Measurements from ENCODE around the gene AFAP1L2. TPM values are rescaled to one million over a fixed set of nuclear protein-coding genes. Genes with fewer than 3 reads are reported as not detected.

The AFAP1L2 gene
- polyA plus RNA-seq, 3 donors: 0.01 to 0.43 TPM; not detected in 1

DNA sequence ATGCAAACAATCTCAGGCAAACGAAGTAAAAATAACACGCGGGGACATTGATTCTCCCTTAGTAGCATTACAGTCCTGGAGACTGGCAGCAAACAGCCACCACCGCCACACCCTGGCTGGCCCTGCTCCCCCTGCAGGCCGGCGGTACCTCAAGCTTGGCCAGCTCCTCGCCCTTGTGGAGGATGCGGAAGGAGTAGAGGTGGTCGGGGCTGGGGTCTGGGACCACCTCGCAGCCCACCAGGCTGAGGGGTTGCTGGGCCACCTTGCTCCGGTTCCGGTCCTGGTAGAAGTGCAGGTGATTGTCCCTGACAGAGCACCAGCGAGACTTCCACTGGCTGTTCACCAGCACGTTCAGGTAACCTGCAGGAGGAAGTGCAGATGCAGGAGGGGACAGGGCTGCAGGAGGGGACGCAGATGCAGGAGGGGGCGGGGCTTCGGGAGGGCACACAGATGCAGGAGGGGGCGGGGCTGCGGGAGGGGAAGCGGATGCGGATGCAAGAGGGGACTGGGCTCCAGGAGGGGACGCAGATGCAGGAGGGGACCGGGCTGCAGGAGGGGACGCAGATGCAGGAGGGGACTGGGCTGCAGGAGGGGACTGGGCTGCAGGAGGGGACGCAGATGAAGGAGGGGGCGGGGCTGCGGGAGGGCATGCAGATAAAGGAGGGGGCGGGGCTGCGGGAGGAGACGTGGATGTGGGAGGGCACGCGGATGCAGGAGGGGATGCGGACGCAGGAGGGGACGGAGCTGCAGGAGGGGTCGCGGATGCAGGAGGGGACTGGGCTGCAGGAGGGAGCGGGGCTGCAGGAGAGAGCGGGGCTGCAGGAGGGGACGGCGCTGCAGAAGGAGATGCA is 99.5 kb downstream of the AFAP1L2 start:
- H3K27ac Mint-ChIP-seq: no peak overlapping the region
- H3K79me2 ChIP-seq (ENCODE audit: insufficient read depth, low read length): no peaks in the 10 kb centered on the region
- no peak overlapping the region for H3K27ac ChIP-seq (ENCODE audit: low read depth in 1 of 2, low read length in 2 of 2)
- H3K27me3 Mint-ChIP-seq (ENCODE audit: low read depth in 3 of 3): peaks cover 5 to 12% (median 7%) of the 10 kb centered on the region in 3 donors
- peak overlapping the region; percentile 62 for H2AFZ ChIP-seq (ENCODE audit: insufficient read depth, low read depth, low read length, poor library complexity, severe bottlenecking)
- H3K9me3 Mint-ChIP-seq: peaks cover 0 to 2% (median 0%) of the 10 kb centered on the region in 7 donors
- peak overlapping the region; percentile 73 to 88 for H3K4me3 Mint-ChIP-seq
- peak overlapping the region; percentile 78 for H3K4me2 ChIP-seq (replicated peaks; ENCODE audit: extremely low read depth, low read length, poor library complexity, severe bottlenecking)
- no peak for TF ChIP-seq CTCF (IDR thresholded peaks at IDR 0.05)
- H4K20me1 ChIP-seq (ENCODE audit: insufficient read depth, low read length): no peaks in the 10 kb centered on the region
- H3K4me1 Mint-ChIP-seq: peaks cover 13% of the 10 kb centered on the region
- no peaks in the 10 kb centered on the region for H3K36me3 ChIP-seq (replicated peaks in 1 of 2; ENCODE audit: control insufficient read depth in 1 of 2, insufficient read depth in 2 of 2, low read length in 2 of 2)
- no peaks in the 10 kb centered on the region for H3K27me3 ChIP-seq (ENCODE audit: control insufficient read depth in 2 of 2, insufficient read depth in 2 of 2, low read length in 2 of 2)
- H3K4me3 ChIP-seq (replicated peaks in 1 of 3; ENCODE audit: low read depth in 2 of 3, low read length in 3 of 3): peak overlapping the region; percentile 32 to 74 (median 33)
- H3K9me3 ChIP-seq (replicated peaks in 1 of 2; ENCODE audit: control insufficient read depth in 1 of 2, insufficient read depth in 1 of 2, low read length in 2 of 2): no peaks in the 10 kb centered on the region
- no peaks in the 10 kb centered on the region for H3K36me3 Mint-ChIP-seq
- peak overlapping the region; percentile 56 for H3K9ac ChIP-seq (ENCODE audit: insufficient read depth, low read length, poor library complexity, severe bottlenecking)
- H3K4me1 ChIP-seq (ENCODE audit: control insufficient read depth in 1 of 2, insufficient read depth in 2 of 2, low read length in 2 of 2): peaks cover 8 to 11% of the 10 kb centered on the region in 2 donors
- peak in 1 of 3 donors; percentile 11 for DNase-seq
- WGBS (ENCODE audit: insufficient coverage): 11% methylated on average over 27 of the region's 41 CpGs
- intact Hi-C loops (cut with micrococcal nuclease): no loop called here

- Histone ChIP-seq H3K79me2 (ENCODE audit: insufficient read depth, low read length) (no peaks in the 10 kb centered on the region), H3K9me3 (replicated peaks in 1 of 2; ENCODE audit: control insufficient read depth in 1 of 2, insufficient read depth in 1 of 2, low read length in 2 of 2) (no peaks in the 10 kb centered on the region), H3K27ac (ENCODE audit: low read depth in 1 of 2, low read length in 2 of 2) (no peak overlapping the region), H4K20me1 (ENCODE audit: insufficient read depth, low read length) (no peaks in the 10 kb centered on the region), H3K9ac (ENCODE audit: insufficient read depth, low read length, poor library complexity, severe bottlenecking) (peak overlapping the region; percentile 56), H3K4me3 (replicated peaks in 1 of 3; ENCODE audit: low read depth in 2 of 3, low read length in 3 of 3) (peak overlapping the region; percentile 32 to 74 (median 33)), H3K4me2 (replicated peaks; ENCODE audit: extremely low read depth, low read length, poor library complexity, severe bottlenecking) (peak overlapping the region; percentile 78), H2AFZ (ENCODE audit: insufficient read depth, low read depth, low read length, poor library complexity, severe bottlenecking) (peak overlapping the region; percentile 62), H3K4me1 (ENCODE audit: control insufficient read depth in 1 of 2, insufficient read depth in 2 of 2, low read length in 2 of 2) (peaks cover 8 to 11% of the 10 kb centered on the region in 2 donors), H3K27me3 (ENCODE audit: control insufficient read depth in 2 of 2, insufficient read depth in 2 of 2, low read length in 2 of 2) (no peaks in the 10 kb centered on the region), H3K36me3 (replicated peaks in 1 of 2; ENCODE audit: control insufficient read depth in 1 of 2, insufficient read depth in 2 of 2, low read length in 2 of 2) (no peaks in the 10 kb centered on the region)
- intact Hi-C loops (cut with micrococcal nuclease): no loop called here
- Mint-ChIP-seq H3K27me3 (ENCODE audit: low read depth in 3 of 3) (peaks cover 5 to 12% (median 6%) of the 10 kb centered on the region in 3 donors), H3K9me3 (peaks cover 0 to 2% (median 0%) of the 10 kb centered on the region in 7 donors), H3K4me3 (peak overlapping the region; percentile 73 to 88), H3K27ac (peak overlapping the region in 3 of 7 donors; percentile 4 to 79 (median 45)), H3K4me1 (peaks cover 13% of the 10 kb centered on the region), H3K36me3 (no peaks in the 10 kb centered on the region)
- DNase-seq: peak; percentile 22 to 41 (median 32)
- TF ChIP-seq CTCF (IDR thresholded peaks at IDR 0.05): peak; percentile 65
- WGBS (ENCODE audit: insufficient coverage): 0% methylated on average over 1 of the region's 14 CpGs
These were observed 100.2 kb downstream of the AFAP1L2 start for GRCh38 chr10:114304017-114304570.
